ENCODE results near the gene PBX4. TPM values are rescaled to one million over a fixed set of nuclear protein-coding genes. Genes with fewer than 3 reads are reported as not detected.

PBX4 gene
- polyA plus RNA-seq, 1 donor from 2014 or later: 4.1 TPM

GRCh38 chr19:19541616-19542015 is 76.9 kb downstream of the PBX4 start:
- peaks cover 19% of the 10 kb centered on the region for H3K27me3 Mint-ChIP-seq
- H3K4me3 Mint-ChIP-seq: peak overlapping the region in 2 of 4 donors; percentile 5 to 81
- no peaks in the 10 kb centered on the region for H3K9me3 Mint-ChIP-seq
- peaks cover 6 to 9% (median 8%) of the 10 kb centered on the region in 3 donors for H3K4me1 Mint-ChIP-seq
- no peaks in the 10 kb centered on the region for H3K36me3 Mint-ChIP-seq
- H3K27ac Mint-ChIP-seq: no peak overlapping the region

DNA sequence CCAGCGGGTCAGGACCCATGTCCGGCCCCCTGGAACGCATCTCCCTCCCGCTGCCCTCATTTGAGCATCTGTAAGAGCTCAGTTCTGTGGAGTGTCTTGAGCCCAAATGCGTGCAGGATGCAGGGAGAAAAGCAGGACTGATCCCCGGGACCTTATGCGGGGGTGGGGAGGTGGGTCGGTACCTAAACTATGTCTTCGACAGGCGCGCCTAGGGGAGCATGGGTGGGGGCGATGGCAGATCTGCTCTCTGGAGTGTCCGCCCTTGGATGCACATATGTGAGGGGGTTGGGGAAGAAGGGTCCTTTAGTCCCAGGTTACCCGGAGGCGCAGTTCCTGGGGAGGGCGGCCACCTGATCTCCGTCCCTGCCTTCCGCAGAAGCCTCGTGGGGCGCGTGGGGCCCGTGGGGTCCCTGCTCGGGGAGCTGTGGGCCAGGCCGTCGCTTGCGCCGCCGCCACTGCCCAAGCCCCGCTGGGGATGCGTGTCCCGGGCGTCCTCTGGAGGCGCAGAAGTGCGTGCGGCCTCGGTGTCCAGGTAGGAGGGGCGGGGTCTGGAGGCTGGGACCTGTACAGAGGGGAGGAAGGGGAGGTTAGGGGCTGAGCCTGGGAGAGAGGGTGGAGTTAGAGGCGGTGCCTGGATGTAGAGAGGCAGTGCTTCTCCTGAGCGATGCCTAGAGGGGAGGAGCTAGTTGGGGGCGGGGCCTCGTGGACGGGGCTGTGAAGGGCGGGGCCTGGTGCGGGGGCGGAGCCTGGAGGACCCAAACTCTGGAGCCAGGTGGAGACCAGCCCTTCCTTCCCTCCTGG is 77.6 kb downstream of the PBX4 start:
- Mint-ChIP-seq H3K4me1 (peaks cover 6 to 9% (median 8%) of the 10 kb centered on the region in 3 donors), H3K27ac (no peak overlapping the region), H3K9me3 (no peaks in the 10 kb centered on the region), H3K4me3 (peak overlapping the region; percentile 53 to 91 (median 74)), H3K36me3 (no peaks in the 10 kb centered on the region), H3K27me3 (peaks cover 19% of the 10 kb centered on the region)

DNA sequence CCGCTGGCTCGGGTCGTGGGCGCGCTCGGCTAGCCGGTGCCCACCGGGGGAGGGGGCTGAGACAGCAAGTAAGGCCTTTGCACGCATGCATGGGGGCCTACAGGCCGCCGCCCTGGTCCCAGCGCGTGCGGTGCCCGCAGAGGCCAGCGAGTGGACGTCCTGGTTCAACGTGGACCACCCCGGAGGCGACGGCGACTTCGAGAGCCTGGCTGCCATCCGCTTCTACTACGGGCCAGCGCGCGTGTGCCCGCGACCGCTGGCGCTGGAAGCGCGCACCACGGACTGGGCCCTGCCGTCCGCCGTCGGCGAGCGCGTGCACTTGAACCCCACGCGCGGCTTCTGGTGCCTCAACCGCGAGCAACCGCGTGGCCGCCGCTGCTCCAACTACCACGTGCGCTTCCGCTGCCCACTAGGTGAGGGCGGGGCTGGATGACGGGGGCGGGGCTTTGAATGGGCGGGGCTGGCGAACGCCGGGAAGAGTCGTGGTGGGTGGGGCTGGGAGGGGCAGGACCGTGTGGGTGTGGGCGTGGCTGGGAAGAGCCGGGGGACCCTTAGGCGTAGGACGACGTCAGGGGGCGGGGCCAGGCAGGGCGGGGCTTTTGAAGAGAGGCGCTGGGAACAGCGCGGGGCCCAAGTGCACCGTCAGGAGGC is 78.3 kb downstream of the PBX4 start:
- Mint-ChIP-seq H3K27ac (no peak overlapping the region), H3K27me3 (peaks cover 19% of the 10 kb centered on the region), H3K4me3 (peak overlapping the region; percentile 53 to 91 (median 72)), H3K36me3 (no peaks in the 10 kb centered on the region), H3K9me3 (no peaks in the 10 kb centered on the region), H3K4me1 (peaks cover 6 to 9% (median 8%) of the 10 kb centered on the region in 3 donors)

GRCh38 chr19:19539698-19540063 is 78.8 kb downstream of the PBX4 start:
- no peaks in the 10 kb centered on the region for H3K9me3 Mint-ChIP-seq

GRCh38 chr19:19538785-19539166 is 79.7 kb downstream of the PBX4 start:
- Mint-ChIP-seq H3K36me3 (no peaks in the 10 kb centered on the region), H3K9me3 (no peaks in the 10 kb centered on the region), H3K27ac (peak overlapping the region in 1 of 3 donors; percentile 48), H3K27me3 (peaks cover 19% of the 10 kb centered on the region), H3K4me1 (peaks cover 8 to 10% (median 9%) of the 10 kb centered on the region in 3 donors), H3K4me3 (peak overlapping the region; percentile 56 to 85 (median 64))

More at GRCh38 chr19:19539698-19540063, 78.8 kb downstream of the PBX4 start:
- Mint-ChIP-seq H3K27me3 (peaks cover 19% of the 10 kb centered on the region), H3K27ac (no peak overlapping the region), H3K36me3 (no peaks in the 10 kb centered on the region), H3K4me1 (peaks cover 6 to 9% (median 8%) of the 10 kb centered on the region in 3 donors), H3K4me3 (no peak overlapping the region)

- Mint-ChIP-seq H3K9me3 (no peaks in the 10 kb centered on the region), H3K27me3 (peaks cover 19% of the 10 kb centered on the region), H3K27ac (peak within 1 kb of the TSS in 2 of 3 donors; percentile 48 to 53), H3K36me3 (no peaks in the 10 kb centered on the region), H3K4me3 (peak within 1 kb of the TSS; percentile 62 to 89 (median 72)), H3K4me1 (peaks cover 8 to 10% (median 9%) of the 10 kb centered on the region in 3 donors)
Observed at GRCh38 chr19:19538061-19538784, 80.3 kb downstream of the PBX4 start, which contains the start of gene CILP2. Gene CILP2, plus strand, starts transcription at chr19:19538265. Its CDS starts 85 bp downstream, at chr19:19538350.

- no peaks in the 10 kb centered on the region for H3K9me3 Mint-ChIP-seq
- no peaks in the 10 kb centered on the region for H3K36me3 Mint-ChIP-seq
- peaks cover 16% of the 10 kb centered on the region for H3K27me3 Mint-ChIP-seq
- H3K4me1 Mint-ChIP-seq: peaks cover 9 to 10% (median 9%) of the 10 kb centered on the region in 3 donors
- H3K4me3 Mint-ChIP-seq: peak overlapping the region; percentile 2 to 89 (median 67)
- peak overlapping the region in 2 of 3 donors; percentile 53 to 56 for H3K27ac Mint-ChIP-seq
Observed at GRCh38 chr19:19537075-19538048, 81.1 kb downstream of the PBX4 start.

GRCh38 chr19:19535311-19536191 is 82.9 kb downstream of the PBX4 start:
- no peaks in the 10 kb centered on the region for H3K9me3 Mint-ChIP-seq
- H3K4me3 Mint-ChIP-seq: peak overlapping the region in 2 of 4 donors; percentile 32 to 63
- H3K27ac Mint-ChIP-seq: no peak overlapping the region
- H3K27me3 Mint-ChIP-seq: peaks cover 10% of the 10 kb centered on the region
- H3K4me1 Mint-ChIP-seq: peaks cover 12 to 15% (median 13%) of the 10 kb centered on the region in 3 donors
- H3K36me3 Mint-ChIP-seq: peaks cover 2% of the 10 kb centered on the region

DNA sequence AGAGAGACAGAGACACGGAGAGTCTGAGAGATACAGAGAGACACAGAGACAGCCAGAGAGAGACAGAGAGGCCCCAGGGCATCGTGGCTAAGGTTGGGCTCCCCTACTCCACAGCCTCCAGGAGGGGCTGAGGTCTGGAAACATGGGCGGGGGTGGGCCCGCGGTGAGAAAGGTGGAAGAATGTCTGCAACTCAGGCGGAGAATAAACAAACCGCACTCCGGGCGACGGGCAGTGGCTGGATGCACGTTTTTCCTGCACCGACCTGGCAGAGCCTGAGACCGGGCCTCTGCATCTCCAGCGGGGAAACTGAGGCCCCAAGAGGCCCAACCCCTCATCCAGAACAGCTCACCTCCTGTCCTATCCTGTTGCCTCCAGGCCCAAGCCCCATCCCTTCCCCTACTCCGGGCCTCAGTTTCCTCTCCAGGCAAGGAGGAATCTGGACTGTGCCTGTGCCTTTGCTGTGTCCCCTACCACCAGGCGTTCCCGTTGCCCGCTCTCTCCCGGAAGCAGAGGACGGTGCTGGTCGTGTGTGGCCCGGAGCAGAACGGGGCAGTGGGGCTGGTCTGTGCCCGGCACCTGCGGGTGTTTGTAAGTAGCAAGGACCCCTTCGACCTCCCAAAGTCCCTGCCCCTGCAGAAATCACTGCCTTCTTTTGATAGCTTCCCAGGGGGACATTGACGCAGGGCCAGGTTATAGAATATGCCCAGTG is 83.8 kb downstream of the PBX4 start:
- H3K27me3 Mint-ChIP-seq: peaks cover 9% of the 10 kb centered on the region

DNA sequence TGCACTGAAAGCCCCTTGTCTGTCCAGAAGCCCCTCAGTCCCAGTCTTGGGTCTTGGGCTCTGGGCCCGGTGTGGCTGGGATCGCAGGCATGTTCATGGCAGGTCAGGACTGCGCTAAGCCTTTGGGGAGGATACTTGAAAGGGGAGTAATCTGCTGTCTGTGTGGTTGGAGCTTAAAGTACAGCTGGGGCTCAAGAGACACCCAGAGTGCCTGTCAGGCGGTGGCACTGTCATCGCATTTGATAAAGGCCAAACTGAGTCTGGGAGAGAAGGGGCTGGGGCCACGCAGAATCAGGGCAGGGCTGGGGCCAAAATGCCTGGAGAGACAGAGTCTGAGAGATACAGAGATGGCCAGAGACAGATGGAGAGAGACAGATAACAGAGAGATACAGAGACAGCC is 84.6 kb downstream of the PBX4 start:
- Mint-ChIP-seq H3K27me3 (peaks cover 4% of the 10 kb centered on the region), H3K36me3 (peaks cover 2% of the 10 kb centered on the region), H3K9me3 (no peaks in the 10 kb centered on the region), H3K4me1 (peaks cover 10 to 13% (median 12%) of the 10 kb centered on the region in 3 donors), H3K4me3 (peak overlapping the region in 1 of 4 donors; percentile 47), H3K27ac (peak overlapping the region; percentile 9 to 83 (median 39))

More for the DNA sequence above, 83.8 kb downstream of the PBX4 start:
- Mint-ChIP-seq H3K4me1 (peaks cover 12 to 15% (median 13%) of the 10 kb centered on the region in 3 donors), H3K27ac (peak overlapping the region in 1 of 3 donors; percentile 39), H3K36me3 (peaks cover 2% of the 10 kb centered on the region), H3K4me3 (no peak overlapping the region), H3K9me3 (no peaks in the 10 kb centered on the region)

DNA sequence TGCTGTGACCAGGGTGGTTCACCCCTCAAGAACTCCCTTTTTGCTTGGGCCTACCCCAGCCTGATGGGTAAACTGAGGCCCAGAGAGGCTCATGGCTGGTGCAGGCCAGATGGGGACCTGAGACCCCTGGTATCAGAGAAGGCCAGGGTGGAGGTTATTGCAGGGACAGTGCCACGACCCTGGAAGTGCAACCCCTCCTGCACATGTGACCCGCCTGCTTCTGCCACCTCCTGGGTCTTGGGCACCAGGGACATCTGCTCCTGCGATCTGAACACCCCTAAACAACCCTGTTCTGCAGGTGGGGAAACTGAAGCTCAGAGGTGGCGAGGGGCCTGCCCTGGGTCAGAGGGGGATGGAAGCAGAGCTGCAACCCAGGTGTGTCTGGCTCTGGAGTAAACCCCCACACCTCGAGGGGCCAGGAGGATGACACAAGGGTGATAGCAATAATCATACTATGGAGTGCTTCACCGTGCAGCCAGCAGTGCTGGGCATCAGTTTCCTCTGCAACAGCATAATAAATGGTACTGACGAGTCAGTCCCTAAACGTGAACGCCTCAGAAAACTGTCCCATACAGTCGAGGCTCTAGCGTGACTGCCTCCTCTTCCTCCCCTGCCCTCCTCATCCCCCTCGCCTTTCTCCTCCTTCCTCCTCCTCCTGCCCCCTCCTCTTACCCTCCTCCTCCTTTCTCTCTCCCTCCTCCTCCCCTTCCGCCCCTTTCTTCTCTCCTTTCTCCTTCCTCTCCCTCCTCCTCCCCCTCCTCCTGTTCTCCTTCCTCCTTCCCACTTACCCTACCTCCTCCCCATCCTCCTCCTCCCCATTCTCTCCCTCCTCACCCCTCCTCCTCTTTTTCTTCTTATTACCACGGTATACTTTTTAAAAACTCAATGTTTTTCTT is 85.4 kb downstream of the PBX4 start:
- Mint-ChIP-seq H3K9me3 (no peaks in the 10 kb centered on the region), H3K4me1 (peaks cover 6 to 9% (median 8%) of the 10 kb centered on the region in 3 donors), H3K27me3 (no peaks in the 10 kb centered on the region), H3K36me3 (peaks cover 2% of the 10 kb centered on the region), H3K4me3 (no peak overlapping the region), H3K27ac (peak overlapping the region in 2 of 3 donors; percentile 9 to 83)
